Trophoblast cell (in vitro differentiated cells and primary cell): Measurements from ENCODE around the gene POLR3E.
A peak's percentile ranks its signal among the peaks of the same experiment; 100 is the strongest.

Experiments used
- DNase-seq, 2 donors: peaks; one replicate each; pipeline ENCODE4 v3.0.0-alpha.2; 2016
- H2AFZ ChIP-seq: 2 replicates; pipeline ENCODE4 v1.6.1; 2013; ENCODE audit warnings: low read length, moderate library complexity, mild to moderate bottlenecking; ENCODE audit not compliant: insufficient read depth, poor library complexity
- H2AK5ac ChIP-seq: 2 replicates; pipeline ENCODE4 v1.6.1; 2013; ENCODE audit warnings: mild to moderate bottlenecking, low read length
- H2BK120ac ChIP-seq: 2 replicates; pipeline ENCODE4 v1.6.1; 2013; ENCODE audit warnings: low read length, mild to moderate bottlenecking, moderate library complexity; ENCODE audit not compliant: insufficient read depth, poor library complexity
- H2BK12ac ChIP-seq: 2 replicates; pipeline ENCODE4 v1.6.1; 2013; ENCODE audit warnings: mild to moderate bottlenecking, low read length, moderate library complexity
- H2BK5ac ChIP-seq: 2 replicates; pipeline ENCODE4 v1.6.1; 2013; ENCODE audit warnings: low read length, low read depth, moderate library complexity, mild to moderate bottlenecking; ENCODE audit not compliant: poor library complexity
- H3K14ac ChIP-seq: 2 replicates; pipeline ENCODE4 v1.6.1; 2013; ENCODE audit warnings: mild to moderate bottlenecking, low read length
- H3K18ac ChIP-seq: 2 replicates; pipeline ENCODE4 v1.6.1; 2013; ENCODE audit warnings: mild to moderate bottlenecking, low read length
- H3K23ac ChIP-seq: 2 replicates; pipeline ENCODE4 v1.6.1; 2013; ENCODE audit warnings: low read length
- H3K27ac ChIP-seq: 2 replicates; pipeline ENCODE4 v1.5.1; 2013; ENCODE audit warnings: low read depth, mild to moderate bottlenecking, inconsistent platforms, low read length, moderate library complexity
- H3K27me3 ChIP-seq: 2 replicates; pipeline ENCODE4 v1.6.1; 2013; ENCODE audit warnings: inconsistent platforms, mild to moderate bottlenecking, low read length, moderate library complexity; ENCODE audit not compliant: insufficient read depth
- H3K36me3 ChIP-seq, 2 experiments: 1 replicate in 1 of 2; 2 replicates in 1 of 2; pipeline ENCODE4 v1.6.1; 2013; ENCODE audit warnings: low read length in 2 of 2, mild to moderate bottlenecking in 2 of 2, moderate library complexity in 1 of 2; ENCODE audit not compliant: insufficient read depth in 2 of 2, control insufficient read depth in 1 of 2
- H3K4ac ChIP-seq: 2 replicates; pipeline ENCODE4 v1.6.1; 2013; ENCODE audit warnings: low read depth, mild to moderate bottlenecking, low read length, moderate library complexity
- H3K4me1 ChIP-seq, 2 experiments: 1 replicate in 1 of 2; 2 replicates in 1 of 2; pipeline ENCODE4 v1.6.1; 2013; ENCODE audit warnings: low read length in 2 of 2, mild to moderate bottlenecking in 2 of 2, moderate library complexity in 1 of 2; ENCODE audit not compliant: insufficient read depth in 2 of 2, control insufficient read depth in 1 of 2
- H3K4me2 ChIP-seq: 2 replicates; pipeline ENCODE4 v1.6.1; 2013; ENCODE audit warnings: inconsistent platforms, mild to moderate bottlenecking, low read length, moderate library complexity
- H3K4me3 ChIP-seq: 2 replicates; pipeline ENCODE4 v1.5.1; 2013; ENCODE audit warnings: mild to moderate bottlenecking, low read depth, low read length, inconsistent platforms
- H3K79me1 ChIP-seq: one replicate; pipeline ENCODE4 v1.6.1; 2013; ENCODE audit warnings: low read length
- H3K79me2 ChIP-seq: 2 replicates; pipeline ENCODE4 v1.6.1; 2013; ENCODE audit warnings: low read length, mild to moderate bottlenecking; ENCODE audit not compliant: control insufficient read depth, insufficient read depth, poor library complexity
- H3K9ac ChIP-seq: 2 replicates; pipeline ENCODE4 v1.6.1; 2013; ENCODE audit warnings: mild to moderate bottlenecking, low read length
- H3K9me3 ChIP-seq: 2 replicates; pipeline ENCODE4 v1.6.1; 2013; ENCODE audit warnings: low read depth, mild to moderate bottlenecking, control low read depth, inconsistent platforms, low read length; ENCODE audit not compliant: insufficient read depth
- H4K12ac ChIP-seq: 2 replicates; pipeline ENCODE4 v1.6.1; 2013; ENCODE audit warnings: low read depth, mild to moderate bottlenecking, low read length, moderate library complexity
- H4K8ac ChIP-seq: 2 replicates; pipeline ENCODE4 v1.6.1; 2013; ENCODE audit warnings: low read depth, mild to moderate bottlenecking, low read length, moderate library complexity
- H4K91ac ChIP-seq: one replicate; pipeline ENCODE4 v1.6.1; 2013; ENCODE audit warnings: low read depth, mild to moderate bottlenecking, low read length, moderate library complexity
- WGBS: extraction: QIAGEN DNeasy Blood & Tissue Kit; methylation state at CpG from one replicate; pipeline ENCODE4 v1.1.7; 2013; ENCODE audit warnings: missing lambda C conversion rate; ENCODE audit not compliant: insufficient read length, insufficient coverage; ENCODE audit errors: extremely low coverage; 5-methylcytosine and 5-hydroxymethylcytosine counted together

POLR3E gene

DNA sequence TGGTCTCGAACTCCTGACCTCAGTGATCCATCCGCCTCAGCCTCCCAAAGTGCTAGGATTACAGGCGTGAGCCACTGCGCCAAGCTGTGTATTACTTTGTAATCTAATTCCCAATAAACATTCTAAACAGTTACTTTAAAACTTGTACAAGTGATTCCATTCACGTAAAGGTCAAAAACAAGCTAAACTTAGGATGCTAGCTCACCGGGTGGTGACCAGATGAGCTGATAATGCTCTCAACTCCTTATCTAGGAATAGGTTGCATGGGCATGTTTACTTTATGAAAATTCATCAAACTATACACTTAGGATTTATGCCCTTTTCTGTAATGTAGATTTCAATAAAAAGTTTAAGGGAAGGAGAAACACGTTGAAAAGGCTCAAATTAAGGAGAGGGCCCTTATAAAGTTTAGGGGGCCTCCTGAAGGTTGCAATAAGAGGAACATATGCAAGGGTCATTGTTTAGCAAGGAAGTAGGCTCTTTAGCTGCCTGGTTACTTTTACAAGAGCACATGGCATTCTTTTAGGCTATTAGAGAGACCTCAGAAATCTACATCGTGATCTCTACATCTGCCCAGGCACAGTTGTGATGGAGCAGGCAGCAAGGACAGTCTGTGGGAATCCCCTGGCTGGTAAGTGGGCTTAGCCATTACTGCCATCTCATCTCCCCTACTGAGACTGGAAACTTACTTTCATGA is 63.9 kb downstream of the POLR3E start:
- no peak for DNase-seq
- H3K9ac ChIP-seq: no peak overlapping the region
- peak overlapping the region; percentile 49 for H2BK12ac ChIP-seq
- H3K18ac ChIP-seq: no peak overlapping the region
- no peak overlapping the region for H3K14ac ChIP-seq
- no peaks in the 10 kb centered on the region for H3K27me3 ChIP-seq
- H2BK120ac ChIP-seq: no peak overlapping the region
- peak overlapping the region; percentile 23 for H4K8ac ChIP-seq
- peaks cover 0 to 1% of the 10 kb centered on the region in 2 experiments for H3K4me1 ChIP-seq
- H3K4me2 ChIP-seq: no peak overlapping the region
- no peak overlapping the region for H3K27ac ChIP-seq
- no peak overlapping the region for H2BK5ac ChIP-seq
- no peaks in the 10 kb centered on the region for H3K79me2 ChIP-seq
- H3K9me3 ChIP-seq: no peaks in the 10 kb centered on the region
- H2AK5ac ChIP-seq: no peak overlapping the region
- H3K79me1 ChIP-seq: no peaks in the 10 kb centered on the region
- H4K12ac ChIP-seq: no peak overlapping the region
- WGBS: no CpG with 5 or more reads among the region's 8 CpGs
- H3K23ac ChIP-seq: no peak overlapping the region
- H4K91ac ChIP-seq: peak overlapping the region; percentile 24
- H3K4me3 ChIP-seq: no peak overlapping the region
- no peak overlapping the region for H2AFZ ChIP-seq
- H3K36me3 ChIP-seq: peaks cover 12 to 15% of the 10 kb centered on the region in 2 experiments
- H3K4ac ChIP-seq: no peak overlapping the region

DNA sequence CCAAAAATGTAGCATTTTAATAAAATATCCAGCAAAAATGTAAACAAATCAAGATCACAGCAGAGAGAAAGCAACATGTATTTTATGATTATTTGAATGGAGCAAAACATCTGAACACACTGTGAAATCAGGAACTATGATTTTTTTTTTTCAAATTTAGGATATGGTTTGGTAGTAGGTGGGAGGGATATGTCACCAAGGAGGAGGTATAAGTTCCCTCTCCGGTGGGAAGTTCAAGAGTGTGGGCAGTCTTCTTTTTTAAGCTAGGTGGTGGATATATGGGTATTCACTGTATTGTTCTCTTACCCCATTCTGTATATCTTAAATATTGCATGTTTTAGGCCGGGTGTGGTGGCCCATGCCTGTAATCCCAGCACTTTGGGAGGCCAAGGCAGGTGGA is 67.0 kb downstream of the POLR3E start:
- H4K12ac ChIP-seq: no peak overlapping the region

DNA sequence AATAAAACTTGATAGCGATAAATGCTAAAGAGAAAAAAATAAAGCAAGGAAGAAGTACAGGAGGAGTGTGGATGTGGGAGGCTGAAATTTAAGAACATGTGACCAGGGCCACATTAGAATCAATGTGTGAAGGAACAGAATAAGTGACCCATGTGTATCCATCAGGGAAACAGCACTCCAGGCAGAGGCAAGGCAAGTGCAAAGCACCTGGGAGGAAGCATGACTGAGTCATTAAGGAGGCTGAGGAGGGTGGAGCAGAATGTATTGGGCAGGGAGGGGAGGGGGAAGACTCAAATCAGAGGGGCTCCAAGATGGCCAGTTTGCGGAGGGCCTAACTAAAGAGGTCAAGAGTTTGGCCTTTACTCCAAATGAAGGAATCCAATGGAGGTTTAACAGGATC is 69.2 kb downstream of the POLR3E start:
- DNase-seq: no peak
- no peak overlapping the region for H3K18ac ChIP-seq
- WGBS: no CpG with 5 or more reads among the region's 2 CpGs

More for the DNA sequence above, 67.0 kb downstream of the POLR3E start:
- Histone ChIP-seq H3K4me2 (no peak overlapping the region), H3K79me1 (no peaks in the 10 kb centered on the region), H3K4me3 (no peak overlapping the region), H3K4ac (no peak overlapping the region), H2BK12ac (no peak overlapping the region), H3K9me3 (no peaks in the 10 kb centered on the region), H2BK5ac (no peak overlapping the region), H3K9ac (no peak overlapping the region), H3K36me3 (peaks cover 12 to 14% of the 10 kb centered on the region in 2 experiments), H3K23ac (no peak overlapping the region), H4K8ac (no peak overlapping the region), H3K79me2 (peaks cover 3% of the 10 kb centered on the region), H3K4me1 (peaks cover 0 to 9% of the 10 kb centered on the region in 2 experiments), H2AK5ac (no peak overlapping the region), H2AFZ (no peak overlapping the region), H3K27ac (no peak overlapping the region), H2BK120ac (no peak overlapping the region), H3K14ac (no peak overlapping the region), H3K18ac (no peak overlapping the region), H4K91ac (no peak overlapping the region), H3K27me3 (no peaks in the 10 kb centered on the region)
- WGBS: no CpG with 5 or more reads among the region's 2 CpGs
- no peak for DNase-seq

DNA sequence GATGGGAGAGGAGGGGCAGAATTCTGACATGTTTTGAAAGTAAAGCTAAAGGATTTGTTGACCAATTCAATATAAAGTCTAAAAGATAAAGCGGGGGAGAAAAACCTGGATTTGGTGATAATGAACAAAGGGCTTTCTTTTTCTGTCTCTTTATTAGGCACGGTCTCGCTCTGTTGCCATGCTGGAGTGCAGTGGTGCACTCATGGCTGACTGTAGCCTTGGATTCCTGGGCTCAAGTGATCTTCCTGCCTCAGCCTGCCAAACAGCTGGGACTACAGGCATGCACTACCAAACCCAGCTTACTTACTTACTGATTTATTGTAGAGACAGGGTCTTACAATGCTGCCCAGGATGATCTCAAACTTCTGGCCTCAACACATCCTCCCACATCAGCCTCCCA is 69.7 kb downstream of the POLR3E start:
- Histone ChIP-seq H4K91ac (no peak overlapping the region), H3K79me1 (no peaks in the 10 kb centered on the region), H3K14ac (no peak overlapping the region), H3K4me3 (no peak overlapping the region), H3K79me2 (peaks cover 3% of the 10 kb centered on the region), H2BK12ac (no peak overlapping the region), H2BK5ac (no peak overlapping the region), H3K4me1 (peaks cover 0 to 12% of the 10 kb centered on the region in 2 experiments), H3K27ac (no peak overlapping the region), H3K9ac (no peak overlapping the region), H2AFZ (no peak overlapping the region), H3K9me3 (no peaks in the 10 kb centered on the region), H2AK5ac (no peak overlapping the region), H3K4me2 (no peak overlapping the region), H3K36me3 (peaks cover 12 to 14% of the 10 kb centered on the region in 2 experiments), H3K27me3 (no peaks in the 10 kb centered on the region), H3K23ac (no peak overlapping the region), H4K12ac (no peak overlapping the region), H3K18ac (no peak overlapping the region), H4K8ac (no peak overlapping the region), H3K4ac (peak overlapping the region; percentile 64), H2BK120ac (no peak overlapping the region)
- DNase-seq: no peak
- no CpG with 5 or more reads among the region's 3 CpGs for WGBS

More for the DNA sequence above, 69.2 kb downstream of the POLR3E start:
- H3K79me2 ChIP-seq: peaks cover 3% of the 10 kb centered on the region
- peaks cover 12 to 14% of the 10 kb centered on the region in 2 experiments for H3K36me3 ChIP-seq
- no peak overlapping the region for H4K8ac ChIP-seq
- H3K79me1 ChIP-seq: no peaks in the 10 kb centered on the region
- H3K4me3 ChIP-seq: no peak overlapping the region
- H3K27ac ChIP-seq: no peak overlapping the region
- no peak overlapping the region for H2BK120ac ChIP-seq
- no peak overlapping the region for H2AK5ac ChIP-seq
- H3K4ac ChIP-seq: peak overlapping the region; percentile 4
- H2AFZ ChIP-seq: no peak overlapping the region
- H4K12ac ChIP-seq: no peak overlapping the region
- no peak overlapping the region for H4K91ac ChIP-seq
- H3K9me3 ChIP-seq: no peaks in the 10 kb centered on the region
- H3K4me1 ChIP-seq: peaks cover 0 to 12% of the 10 kb centered on the region in 2 experiments
- H3K14ac ChIP-seq: no peak overlapping the region
- H3K9ac ChIP-seq: no peak overlapping the region
- no peak overlapping the region for H2BK5ac ChIP-seq
- no peaks in the 10 kb centered on the region for H3K27me3 ChIP-seq
- H3K23ac ChIP-seq: no peak overlapping the region
- no peak overlapping the region for H2BK12ac ChIP-seq
- H3K4me2 ChIP-seq: no peak overlapping the region
